Fibroblast of pulmonary artery (primary cell): ENCODE measurements around the gene AKAP13.

Experiments
- DNase-seq: peaks from one replicate; pipeline ENCODE4 v3.0.0-alpha.2; 2010; ENCODE audit warnings: low read depth
- H3K4me3 ChIP-seq: replicated peaks from 2 replicates; pipeline ENCODE4 v1.5.1; 2011; ENCODE audit warnings: low read depth, mild to moderate bottlenecking, control low read depth, low read length, moderate library complexity
- CTCF ChIP-seq: IDR thresholded peaks from 2 replicates; pipeline ENCODE4 v1.5.1; 2011; ENCODE audit warnings: mild to moderate bottlenecking, control low read depth, low read length, inconsistent platforms; ENCODE audit errors: missing control alignments

The AKAP13 gene

GRCh38 chr15:85749261-85750151, 369.1 kb downstream of the AKAP13 start:
- no peak overlapping the region for H3K4me3 ChIP-seq
- DNase-seq, result no peak
- no peak for TF ChIP-seq CTCF

GRCh38 chr15:85750319-85751290, 370.2 kb downstream of the AKAP13 start:
- H3K4me3 ChIP-seq, result no peak overlapping the region
- peak; percentile 70 for DNase-seq
- TF ChIP-seq CTCF, result no peak

GRCh38 chr15:85751291-85752123, 371.1 kb downstream of the AKAP13 start:
- DNase-seq, result no peak
- H3K4me3 ChIP-seq, result no peak overlapping the region
- no peak for TF ChIP-seq CTCF

- no peak overlapping the region for H3K4me3 ChIP-seq
- DNase-seq, result no peak
- TF ChIP-seq CTCF, result no peak
Observed at GRCh38 chr15:85752124-85752475, 371.7 kb downstream of the AKAP13 start.

- DNase-seq, result no peak
- TF ChIP-seq CTCF, result no peak
- H3K4me3 ChIP-seq, result no peak overlapping the region
Observed at GRCh38 chr15:85752491-85752961, 372.1 kb downstream of the AKAP13 start.

GRCh38 chr15:85753261-85753660, 372.9 kb downstream of the AKAP13 start:
- DNase-seq, result no peak
- no peak for TF ChIP-seq CTCF
- no peak overlapping the region for H3K4me3 ChIP-seq
